ENCODE data around the gene ALOX5. TPM values are rescaled to one million over a fixed set of nuclear protein-coding genes. Genes with fewer than 3 reads are reported as not detected.

Gene ALOX5
- total and polyA plus RNA-seq, 4 donors: 21.5 to 270 (median 144) TPM

- H3K9ac ChIP-seq (ENCODE audit: insufficient read depth in 1 of 2, low read length in 2 of 2): no peak overlapping the region
- H3K4me1 ChIP-seq (ENCODE audit: control insufficient read depth in 5 of 5, insufficient read depth in 5 of 5, low read length in 5 of 5): peaks cover 0 to 2% (median 0%) of the 10 kb centered on the region in 5 donors
- H3K36me3 ChIP-seq (ENCODE audit: control insufficient read depth in 4 of 4, insufficient read depth in 4 of 4, low read length in 4 of 4): no peaks in the 10 kb centered on the region
- no peak overlapping the region for H3K4me3 ChIP-seq
- no peak overlapping the region for H3K27ac ChIP-seq (ENCODE audit: low read depth in 1 of 2, low read length in 1 of 2)
- TF ChIP-seq CTCF (IDR thresholded peaks at IDR 0.05; ENCODE audit: control extremely low read depth, extremely low read depth): no peak
- no peaks in the 10 kb centered on the region for H3K9me3 ChIP-seq (ENCODE audit: control insufficient read depth in 4 of 4, insufficient read depth in 3 of 4, low read length in 3 of 4)
- ATAC-seq (ENCODE audit: insufficient read depth, low FRiP score) (no peak), DNase-seq (no peak)
- H3K27me3 ChIP-seq (ENCODE audit: control insufficient read depth in 3 of 3, insufficient read depth in 3 of 3, low read length in 2 of 3): peaks cover 0 to 36% (median 20%) of the 10 kb centered on the region in 3 donors
- WGBS, 2 donors: 91 to 93% methylated on average over 2 of the region's 2 CpGs
These were observed 5.8 kb upstream of the ALOX5 start for GRCh38 chr10:45368181-45368580.

GRCh38 chr10:45370202-45370955 lies 3.6 kb upstream of the ALOX5 start:
- Histone ChIP-seq H3K27me3 (ENCODE audit: control insufficient read depth in 3 of 3, insufficient read depth in 3 of 3, low read length in 2 of 3) (peaks cover 0 to 52% (median 34%) of the 10 kb centered on the region in 3 donors), H3K36me3 (ENCODE audit: control insufficient read depth in 4 of 4, insufficient read depth in 4 of 4, low read length in 4 of 4) (no peaks in the 10 kb centered on the region), H3K4me1 (ENCODE audit: control insufficient read depth in 5 of 5, insufficient read depth in 5 of 5, low read length in 5 of 5) (peaks cover 0 to 17% (median 2%) of the 10 kb centered on the region in 5 donors), H3K27ac (ENCODE audit: low read depth in 1 of 2, low read length in 1 of 2) (no peak overlapping the region), H3K9me3 (ENCODE audit: control insufficient read depth in 4 of 4, insufficient read depth in 3 of 4, low read length in 3 of 4) (no peaks in the 10 kb centered on the region), H3K9ac (ENCODE audit: insufficient read depth in 1 of 2, low read length in 2 of 2) (no peak overlapping the region), H3K4me3 (no peak overlapping the region)
- DNase-seq (no peak), ATAC-seq (ENCODE audit: insufficient read depth, low FRiP score) (no peak)
- 69 to 79% methylated on average over 6 of the region's 6 CpGs for WGBS, 2 donors
- TF ChIP-seq CTCF (IDR thresholded peaks at IDR 0.05; ENCODE audit: control extremely low read depth, extremely low read depth): no peak

GRCh38 chr10:45371560-45371959 lies 2.5 kb upstream of the ALOX5 start:
- Histone ChIP-seq H3K4me3 (no peak overlapping the region), H3K4me1 (ENCODE audit: control insufficient read depth in 5 of 5, insufficient read depth in 5 of 5, low read length in 5 of 5) (peaks cover 0 to 17% (median 2%) of the 10 kb centered on the region in 5 donors), H3K9me3 (ENCODE audit: control insufficient read depth in 4 of 4, insufficient read depth in 3 of 4, low read length in 3 of 4) (no peaks in the 10 kb centered on the region), H3K36me3 (ENCODE audit: control insufficient read depth in 4 of 4, insufficient read depth in 4 of 4, low read length in 4 of 4) (no peaks in the 10 kb centered on the region), H3K27ac (ENCODE audit: low read depth in 1 of 2, low read length in 1 of 2) (no peak overlapping the region), H3K9ac (ENCODE audit: insufficient read depth in 1 of 2, low read length in 2 of 2) (no peak overlapping the region), H3K27me3 (ENCODE audit: control insufficient read depth in 3 of 3, insufficient read depth in 3 of 3, low read length in 2 of 3) (peaks cover 0 to 61% (median 43%) of the 10 kb centered on the region in 3 donors)
- no peak for DNase-seq
- WGBS, 2 donors: 73 to 75% methylated on average over 4 of the region's 4 CpGs
- ATAC-seq (ENCODE audit: insufficient read depth, low FRiP score): no peak
- TF ChIP-seq CTCF (IDR thresholded peaks at IDR 0.05; ENCODE audit: control extremely low read depth, extremely low read depth): no peak

All from lung (tissue), 12 donors.